ENCODE results near the gene CLDN9.
"Not testable (repeated sequence)": the region's sequence is repeated elsewhere in the genome, so short reads cannot be mapped to it uniquely, and the experiment has no call there.

The CLDN9 gene

GRCh38 chr16:3051494-3051893, 38.8 kb downstream of the CLDN9 start (continued):
- TF ChIP-seq CREB5 (CRISPR knock-in tag; IDR thresholded peaks at IDR 0.05; ENCODE audit: low read depth) (no peak), BACH2 (CRISPR knock-in tag; IDR thresholded peaks at IDR 0.05; ENCODE audit: borderline replicate concordance) (no peak), GLIS3 (CRISPR knock-in tag; IDR thresholded peaks at IDR 0.05) (no peak)

- ATAC-seq = not testable (repeated sequence)
Measured at GRCh38 chr16:3052571-3053329, 40.0 kb downstream of the CLDN9 start.

- ATAC-seq = not testable (repeated sequence)
Measured at GRCh38 chr16:3053330-3053710, 40.6 kb downstream of the CLDN9 start.

- no peak for ATAC-seq
- no peak for TF ChIP-seq ESRRG (CRISPR knock-in tag; IDR thresholded peaks at IDR 0.05)
- TF ChIP-seq PATZ1 (CRISPR knock-in tag; IDR thresholded peaks at IDR 0.05; ENCODE audit: borderline replicate concordance) = no peak
- TF ChIP-seq ZFP3 (CRISPR knock-in tag; IDR thresholded peaks at IDR 0.05) = no peak
- no peak for TF ChIP-seq ZNF565 (CRISPR knock-in tag; conservative IDR thresholded peaks at IDR 0.05; ENCODE audit: low read depth)
- TF ChIP-seq ISL1 (CRISPR knock-in tag; IDR thresholded peaks at IDR 0.05) = no peak
- TF ChIP-seq TOX (CRISPR knock-in tag; IDR thresholded peaks at IDR 0.05; ENCODE audit: borderline replicate concordance) = no peak
- no peak for TF ChIP-seq CSRNP3 (CRISPR knock-in tag; IDR thresholded peaks at IDR 0.05)
- no peak for TF ChIP-seq PPARA (CRISPR knock-in tag; IDR thresholded peaks at IDR 0.05; ENCODE audit: borderline replicate concordance)
- TF ChIP-seq ZNF8 (CRISPR knock-in tag; IDR thresholded peaks at IDR 0.05) = no peak
- TF ChIP-seq POU6F1 (CRISPR knock-in tag; IDR thresholded peaks at IDR 0.05; ENCODE audit: borderline replicate concordance, low read depth) = no peak
- TF ChIP-seq CREB5 (CRISPR knock-in tag; IDR thresholded peaks at IDR 0.05; ENCODE audit: low read depth) = no peak
Measured at GRCh38 chr16:3054965-3055733, 42.4 kb downstream of the CLDN9 start.

- ATAC-seq = not testable (repeated sequence)
Measured at GRCh38 chr16:3055734-3056115, 43.0 kb downstream of the CLDN9 start.

GRCh38 chr16:3056336-3057180, 43.8 kb downstream of the CLDN9 start:
- no peak for ATAC-seq
- TF ChIP-seq ESRRG (CRISPR knock-in tag; IDR thresholded peaks at IDR 0.05) = no peak
- no peak for TF ChIP-seq RARB (CRISPR knock-in tag; IDR thresholded peaks at IDR 0.05)
- no peak for TF ChIP-seq ZNF70 (CRISPR knock-in tag; IDR thresholded peaks at IDR 0.05)
- TF ChIP-seq OSR1 (CRISPR knock-in tag; IDR thresholded peaks at IDR 0.05) = no peak
- TF ChIP-seq TOX (CRISPR knock-in tag; IDR thresholded peaks at IDR 0.05; ENCODE audit: borderline replicate concordance) = no peak
- no peak for TF ChIP-seq ISL1 (CRISPR knock-in tag; IDR thresholded peaks at IDR 0.05)
- TF ChIP-seq TSHZ2 (CRISPR knock-in tag; IDR thresholded peaks at IDR 0.05) = no peak
- TF ChIP-seq GLIS3 (CRISPR knock-in tag; IDR thresholded peaks at IDR 0.05) = no peak
- TF ChIP-seq CSDC2 (CRISPR knock-in tag; IDR thresholded peaks at IDR 0.05) = no peak
- no peak for TF ChIP-seq SNAI2 (CRISPR knock-in tag; IDR thresholded peaks at IDR 0.05)
- TF ChIP-seq ZFP3 (CRISPR knock-in tag; IDR thresholded peaks at IDR 0.05) = no peak
- no peak for TF ChIP-seq ARNTL (CRISPR knock-in tag; IDR thresholded peaks at IDR 0.05; ENCODE audit: borderline replicate concordance, low read depth)

Data from SK-N-SH treated with all-trans-retinoic acid at 6 μM for 48 hours (cell line).